Neuron (in vitro differentiated cells): ENCODE data around the gene SMAD2.
"Not testable (repeated sequence)": the region's sequence is repeated elsewhere in the genome, so short reads cannot be mapped to it uniquely, and the experiment has no call there.

Source experiments
- H2AFZ ChIP-seq: one replicate; pipeline ENCODE4 v1.6.1; 2013; ENCODE audit warnings: low read depth, mild to moderate bottlenecking, inconsistent platforms, low read length, moderate library complexity
- H3K27me3 ChIP-seq: one replicate; pipeline ENCODE4 v1.6.1; 2013; ENCODE audit warnings: low read length; ENCODE audit not compliant: insufficient read depth
- H3K36me3 ChIP-seq: one replicate; pipeline ENCODE4 v1.6.1; 2013; ENCODE audit warnings: low read length; ENCODE audit not compliant: insufficient read depth
- H3K4me1 ChIP-seq: one replicate; pipeline ENCODE4 v1.6.1; 2013; ENCODE audit warnings: low read length; ENCODE audit not compliant: insufficient read depth
- H3K4me3 ChIP-seq: 2 replicates; pipeline ENCODE4 v1.5.1; 2013; ENCODE audit warnings: mild to moderate bottlenecking, low read length, moderate library complexity
- H3K9me3 ChIP-seq: one replicate; pipeline ENCODE4 v1.6.1; 2013; ENCODE audit warnings: low read length

The SMAD2 gene

GRCh38 chr18:47930199-47930930 is at the start of gene SMAD2:
TSS of gene SMAD2 (minus strand) at chr18:47930659. CDS start at chr18:47896756, 33,903 bp downstream.
- H3K9me3 ChIP-seq, result peaks cover 2% of the 10 kb centered on the region
- peak within 1 kb of the TSS; percentile 98 for H3K4me3 ChIP-seq
- no peaks in the 10 kb centered on the region for H3K36me3 ChIP-seq
- H3K27me3 ChIP-seq, result no peaks in the 10 kb centered on the region
- peak within 1 kb of the TSS; percentile 95 for H2AFZ ChIP-seq
- peaks cover 28% of the 10 kb centered on the region for H3K4me1 ChIP-seq

DNA sequence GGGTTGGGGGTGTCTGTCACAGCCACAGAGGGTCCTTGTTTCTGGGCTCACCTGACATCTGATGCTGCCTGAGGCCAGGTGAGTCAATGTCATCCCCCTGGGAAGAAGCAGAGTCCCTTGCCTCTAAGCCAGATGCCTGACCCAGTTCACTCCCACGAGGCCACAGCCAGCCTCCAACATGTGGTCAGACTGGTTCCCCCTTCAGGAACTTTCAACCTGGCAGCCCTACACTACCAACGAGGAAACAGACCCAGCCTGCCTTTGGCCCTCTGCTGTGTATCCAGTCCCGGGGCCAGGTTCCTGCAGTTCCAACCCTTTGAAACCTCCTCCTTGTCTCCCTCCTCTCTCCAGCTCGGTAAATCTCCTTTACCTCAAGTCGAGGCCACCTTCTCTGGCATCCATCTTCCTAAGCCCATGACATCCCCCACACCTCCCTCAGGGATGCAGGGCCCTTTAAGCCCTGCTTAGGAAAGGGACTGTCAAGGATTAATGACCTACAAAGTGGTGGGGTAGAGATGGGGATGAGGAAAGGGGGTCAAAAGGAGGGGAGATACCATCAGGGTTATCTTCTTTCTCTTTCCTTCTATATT is 49.2 kb upstream of the SMAD2 start:
- peaks cover 4% of the 10 kb centered on the region for H3K27me3 ChIP-seq
- no peaks in the 10 kb centered on the region for H3K36me3 ChIP-seq
- H2AFZ ChIP-seq, result no peak overlapping the region
- H3K4me1 ChIP-seq, result peaks cover 3% of the 10 kb centered on the region
- H3K4me3 ChIP-seq, result no peak overlapping the region
- H3K9me3 ChIP-seq, result no peaks in the 10 kb centered on the region

GRCh38 chr18:47978603-47979002 is 48.1 kb upstream of the SMAD2 start:
- Histone ChIP-seq H3K4me1 (peaks cover 3% of the 10 kb centered on the region), H2AFZ (no peak overlapping the region), H3K27me3 (peaks cover 6% of the 10 kb centered on the region), H3K4me3 (no peak overlapping the region), H3K36me3 (no peaks in the 10 kb centered on the region), H3K9me3 (no peaks in the 10 kb centered on the region)

DNA sequence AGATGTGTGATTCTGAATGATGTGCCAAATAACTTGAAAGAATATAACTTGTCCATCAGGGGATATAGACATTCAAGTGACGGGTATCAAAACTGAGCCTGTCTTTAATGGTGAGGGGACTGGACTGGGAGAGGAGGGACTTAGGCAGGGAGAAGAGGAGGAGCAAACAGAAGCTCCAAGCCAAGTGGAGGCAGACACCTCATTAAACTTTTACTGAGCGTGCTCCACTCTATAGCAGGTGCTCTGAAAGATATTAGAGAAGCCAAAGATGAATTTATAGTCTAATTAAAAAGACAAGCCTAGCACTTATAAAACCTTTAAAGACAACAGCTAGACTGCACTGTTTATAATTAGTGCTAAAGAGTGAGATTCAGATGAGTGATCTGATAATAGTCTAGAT is 47.7 kb upstream of the SMAD2 start:
- Histone ChIP-seq H3K9me3 (no peaks in the 10 kb centered on the region), H3K4me3 (no peak overlapping the region), H3K4me1 (peaks cover 3% of the 10 kb centered on the region), H2AFZ (no peak overlapping the region), H3K27me3 (peaks cover 6% of the 10 kb centered on the region), H3K36me3 (no peaks in the 10 kb centered on the region)

- Histone ChIP-seq H3K9me3 (no peaks in the 10 kb centered on the region), H3K4me3 (no peak overlapping the region), H3K27me3 (peaks cover 2% of the 10 kb centered on the region), H2AFZ (no peak overlapping the region), H3K36me3 (no peaks in the 10 kb centered on the region), H3K4me1 (peaks cover 3% of the 10 kb centered on the region)
Observed at GRCh38 chr18:47975701-47976100, 45.2 kb upstream of the SMAD2 start.

GRCh38 chr18:47975105-47975504 is 44.6 kb upstream of the SMAD2 start:
- H3K27me3 ChIP-seq, result peaks cover 2% of the 10 kb centered on the region
- peaks cover 3% of the 10 kb centered on the region for H3K4me1 ChIP-seq
- H3K36me3 ChIP-seq, result no peaks in the 10 kb centered on the region
- no peak overlapping the region for H3K4me3 ChIP-seq
- H3K9me3 ChIP-seq, result no peaks in the 10 kb centered on the region
- no peak overlapping the region for H2AFZ ChIP-seq

DNA sequence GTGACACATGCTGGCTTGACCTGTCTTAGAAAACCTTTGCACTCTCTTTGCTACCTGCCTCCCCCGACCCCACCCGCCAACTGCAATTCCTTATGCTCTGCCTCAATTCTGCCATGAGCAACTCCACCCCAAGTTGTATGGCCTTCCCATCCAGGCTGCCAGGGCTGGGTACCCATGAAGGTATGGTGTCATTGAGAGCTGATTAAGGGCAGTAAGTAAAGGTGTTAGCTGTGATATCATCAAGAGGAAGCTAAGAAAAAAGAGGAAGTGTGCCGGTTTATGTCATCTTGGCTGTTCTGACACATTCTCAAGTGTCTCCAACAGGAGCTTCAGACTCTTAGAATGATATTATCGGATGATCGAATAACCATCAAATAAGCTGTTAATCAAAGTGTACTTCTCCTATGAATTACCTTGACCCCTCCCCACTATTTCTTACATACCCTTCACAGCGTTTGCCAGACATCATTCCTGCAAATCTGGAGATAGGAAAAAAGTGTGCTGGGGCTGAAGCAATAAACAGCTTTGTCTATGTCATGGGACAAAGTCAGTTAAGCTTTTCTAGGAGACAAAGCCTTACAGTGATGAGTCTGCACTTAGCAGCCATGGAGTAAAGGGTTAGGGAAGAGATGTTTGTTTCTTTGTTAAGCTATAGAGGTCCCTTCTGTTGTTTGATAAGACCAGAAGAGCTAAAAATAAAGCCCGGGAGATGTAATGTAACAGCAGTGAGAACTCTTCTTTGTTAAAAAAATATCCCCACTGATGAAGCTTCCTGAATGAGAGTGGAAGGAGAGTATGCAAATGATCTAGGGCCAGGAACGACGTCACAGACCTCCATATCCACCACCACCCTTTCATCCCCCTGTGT is 40.4 kb upstream of the SMAD2 start:
- Histone ChIP-seq H3K4me1 (peaks cover 11% of the 10 kb centered on the region), H3K27me3 (peaks cover 2% of the 10 kb centered on the region), H2AFZ (no peak overlapping the region), H3K4me3 (no peak overlapping the region), H3K36me3 (no peaks in the 10 kb centered on the region), H3K9me3 (no peaks in the 10 kb centered on the region)

- no peaks in the 10 kb centered on the region for H3K36me3 ChIP-seq
- no peak overlapping the region for H2AFZ ChIP-seq
- H3K27me3 ChIP-seq, result peaks cover 2% of the 10 kb centered on the region
- H3K4me3 ChIP-seq, result no peak overlapping the region
- H3K9me3 ChIP-seq, result no peaks in the 10 kb centered on the region
- H3K4me1 ChIP-seq, result peaks cover 11% of the 10 kb centered on the region
Observed at GRCh38 chr18:47969816-47970215, 39.4 kb upstream of the SMAD2 start.

GRCh38 chr18:47968721-47969120 is 38.3 kb upstream of the SMAD2 start:
- no peak overlapping the region for H3K4me3 ChIP-seq
- H2AFZ ChIP-seq, result no peak overlapping the region
- no peaks in the 10 kb centered on the region for H3K9me3 ChIP-seq

GRCh38 chr18:47968006-47968676 is 37.7 kb upstream of the SMAD2 start:
- Histone ChIP-seq H3K4me3 (no peak overlapping the region), H3K36me3 (no peaks in the 10 kb centered on the region)

More at GRCh38 chr18:47968721-47969120, 38.3 kb upstream of the SMAD2 start:
- H3K36me3 ChIP-seq, result no peaks in the 10 kb centered on the region
- H3K27me3 ChIP-seq, result no peaks in the 10 kb centered on the region
- peaks cover 11% of the 10 kb centered on the region for H3K4me1 ChIP-seq

DNA sequence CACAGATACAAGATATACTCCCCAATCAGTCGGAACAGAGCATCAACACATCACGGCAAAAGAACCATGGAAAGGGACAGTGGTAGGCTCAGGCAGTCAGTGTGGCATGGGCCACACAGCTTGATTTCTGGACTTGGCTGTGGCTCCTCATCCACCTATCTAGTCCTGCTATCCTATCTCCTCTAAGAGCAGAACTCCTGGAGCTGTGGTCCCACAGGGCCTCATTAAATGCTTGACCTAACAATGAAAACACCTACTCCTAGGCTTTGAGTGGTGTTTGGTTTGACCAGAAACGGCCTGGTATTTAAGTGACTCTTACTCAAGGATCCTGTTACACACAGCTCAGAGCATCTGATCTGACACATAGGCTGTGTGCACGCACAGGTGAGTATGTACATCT is 33.6 kb upstream of the SMAD2 start:
- H3K4me1 ChIP-seq, result peaks cover 11% of the 10 kb centered on the region
- H2AFZ ChIP-seq, result no peak overlapping the region
- no peaks in the 10 kb centered on the region for H3K36me3 ChIP-seq
- no peaks in the 10 kb centered on the region for H3K9me3 ChIP-seq
- no peaks in the 10 kb centered on the region for H3K27me3 ChIP-seq
- H3K4me3 ChIP-seq, result no peak overlapping the region

More at GRCh38 chr18:47968006-47968676, 37.7 kb upstream of the SMAD2 start:
- Histone ChIP-seq H3K9me3 (no peaks in the 10 kb centered on the region), H2AFZ (no peak overlapping the region), H3K27me3 (no peaks in the 10 kb centered on the region), H3K4me1 (peaks cover 11% of the 10 kb centered on the region)

DNA sequence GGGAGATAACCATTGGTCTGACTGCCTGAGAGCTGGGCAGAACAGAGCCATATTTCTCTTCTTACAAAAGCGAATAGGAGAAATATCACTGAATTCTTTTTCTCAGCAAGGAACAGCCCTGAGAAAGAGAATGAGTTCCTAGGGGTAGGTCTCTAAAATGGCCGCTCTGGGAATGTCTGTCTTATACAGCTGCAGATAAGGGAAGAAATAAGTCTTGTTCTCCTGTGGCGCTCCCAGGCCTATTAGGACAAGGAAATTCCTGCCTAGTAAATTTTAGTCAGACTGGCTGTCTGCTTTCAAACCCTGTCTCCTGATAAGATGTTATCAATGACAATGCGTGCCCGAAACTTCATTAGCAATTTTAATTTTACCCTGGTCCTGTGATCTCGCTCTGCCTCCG is 30.5 kb upstream of the SMAD2 start:
- H3K9me3 ChIP-seq, H2AFZ ChIP-seq: not testable (repeated sequence)

More for the DNA sequence above, 30.5 kb upstream of the SMAD2 start:
- H3K4me1 ChIP-seq, H3K36me3 ChIP-seq, H3K4me3 ChIP-seq, H3K27me3 ChIP-seq: not testable (repeated sequence)
